Heart right ventricle (tissue), 16 donors: Measurements from ENCODE around the gene AP3S2. TPM values are rescaled to one million over a fixed set of nuclear protein-coding genes. Genes with fewer than 3 reads are reported as not detected.

Experiments used
- ATAC-seq, 8 donors: fragments of 200-7000 bp; cut with Tn5 transposase; one replicate each; pipeline ENCODE4 v1.9.1; 2020; ENCODE audit warnings: mild to moderate bottlenecking in 8 of 8, moderate library complexity in 8 of 8, moderate number of reproducible peaks in 1 of 8
- DNase-seq, 2 donors: peaks; one replicate each; pipeline ENCODE4 v3.0.0-alpha.2; 2020
- H3K27ac ChIP-seq, 10 donors: fragments of 200-600 bp; sonication (generic) in 2 of 10; one replicate each; pipeline versions ENCODE4 v1.5.0 to v1.8.0; 2020 to 2022; ENCODE audit warnings: mild to moderate bottlenecking in 3 of 10
- H3K27me3 ChIP-seq, 7 donors: fragments of 200-600 bp; one replicate each; pipeline ENCODE4 v1.8.0; 2021 to 2022; ENCODE audit warnings: mild to moderate bottlenecking in 2 of 7
- H3K36me3 ChIP-seq, 9 donors: fragments of 200-600 bp; sonication (generic) in 1 of 9; one replicate each; pipeline versions ENCODE4 v1.5.0 to v1.8.0; 2020 to 2022; ENCODE audit warnings: mild to moderate bottlenecking in 2 of 9
- H3K4me1 ChIP-seq, 9 donors: fragments of 200-600 bp; sonication (generic) in 1 of 9; one replicate each; pipeline versions ENCODE4 v1.5.0 to v1.8.0; 2020 to 2022; ENCODE audit warnings: mild to moderate bottlenecking in 4 of 9
- H3K4me3 ChIP-seq, 10 donors: fragments of 200-600 bp; sonication (generic) in 2 of 10; one replicate each; pipeline versions ENCODE4 v1.5.0 to v1.8.0; 2020 to 2022; ENCODE audit warnings: mild to moderate bottlenecking in 7 of 10, moderate library complexity in 2 of 10
- H3K9me3 ChIP-seq, 11 donors: fragments of 200-600 bp in 10 of 11; sonication (generic) in 2 of 11; one replicate each; pipeline versions ENCODE4 v1.5.0 to v1.8.0; 2013 to 2022; ENCODE audit warnings: mild to moderate bottlenecking in 2 of 11, control low read depth in 1 of 11, moderate library complexity in 1 of 11
- WGBS, 2 donors: extraction: QIAGEN DNeasy Blood & Tissue Kit; methylation state at CpG; one replicate each; pipeline ENCODE4 v1.1.7; 2013; ENCODE audit warnings: inconsistent platforms in 1 of 2; 5-methylcytosine and 5-hydroxymethylcytosine counted together
- intact Hi-C, 10 donors: fragments of 100-400 bp; cut with DNase I; formaldehyde crosslinking; loops; one replicate each; pipeline versions ENCODE4 v1.11.1 to v1.14.2; 2022
- polyA plus RNA-seq, 2 donors: library from polyadenylated mRNA; stranded (reverse); fragments of 200-250 nt; gene quantifications; one replicate each; pipeline ENCODE4 v1.2.3, GENCODE V29; 2013
- total RNA-seq, 10 donors: library from RNA; stranded (reverse); fragmentation: NEBNext Ultra II Directional in 3 of 10; extraction: Animal tissue kit (Norgen Biotek cat#: 25700) in 3 of 10; gene quantifications; one replicate each; pipeline versions ENCODE4 v1.2.1 to v1.2.4, GENCODE V29; 2021 to 2023
- TF ChIP-seq, protein P1 (sequence below), 9 donors: fragments of 200-600 bp; sonication (generic) in 2 of 9; IDR thresholded peaks; one replicate each; pipeline versions ENCODE4 v1.5.0 to v1.8.0; 2021 to 2022; ENCODE audit warnings: antibody characterized with exemption in 9 of 9, mild to moderate bottlenecking in 5 of 9, moderate library complexity in 1 of 9
- donor health status: Arrhythmogenic right ventricular cardiomyopathy.
- donor health status: ischemic (EF 13 %, LVEDD 7.1; RV severe dilation, severe dysfunction).
- donor health status: healthy with polysubstance abuse.
- donor health status: DM: no; HTN: yes; CAD: no.
- donor health status: DM: no; HTN: no; CAD: no.
- donor health status: ischemic (EF 25% LVEDD 6.9; RV normal size, moderate dysfunction).
- donor health status: ischemic (EF 25% LVEDD 5.7; RV mildly dilated, moderate dysfunction).
- donor health status: healthy.
- donor health status: DM: yes; HTN: yes; CAD: no.
- donor health status: Ischemic cardiomyopathy.
- donor health status: ischemic (EF 35%, LVEDD 5.7; RV mildly dilated, moderate dysfunction).
- donor health status: nonischemic (EF 11% LVEDD 7.7; RV severe dilation, severe dysfunction).
- donor health status: DM: yes; HTN: yes; CAD: no.
- donor health status: PGD.
- donor health status: ischemic (EF 29% LVEDD 5.4; RV normal size, mild dysfunction).
- donor health status: nonischemic (EF 23%, LVEDD 6.1; RV moderate dilation, normal function).

The AP3S2 gene
- total and polyA plus RNA-seq, 12 donors, result 16.8 to 55.5 (median 45.5) TPM

- Histone ChIP-seq H3K36me3 (no peaks in the 10 kb centered on the region), H3K27ac (peak overlapping the region in 5 of 10 donors; percentile 10 to 95 (median 36)), H3K4me3 (peak overlapping the region; percentile 28 to 72 (median 56)), H3K9me3 (peaks cover 0 to 8% (median 0%) of the 10 kb centered on the region in 11 donors), H3K4me1 (peaks cover 0 to 34% (median 20%) of the 10 kb centered on the region in 9 donors), H3K27me3 (peaks cover 3 to 48% (median 44%) of the 10 kb centered on the region in 7 donors)
- ATAC-seq, result peak in 4 of 8 donors; percentile 10 to 35 (median 26)
- intact Hi-C loops, result loop anchor here in 1 of 10 donors (5.0 kb wide), 1 partner anchor 37 kb away; the partner anchor contains the start of gene MESP2
- TF ChIP-seq, protein P1, sequence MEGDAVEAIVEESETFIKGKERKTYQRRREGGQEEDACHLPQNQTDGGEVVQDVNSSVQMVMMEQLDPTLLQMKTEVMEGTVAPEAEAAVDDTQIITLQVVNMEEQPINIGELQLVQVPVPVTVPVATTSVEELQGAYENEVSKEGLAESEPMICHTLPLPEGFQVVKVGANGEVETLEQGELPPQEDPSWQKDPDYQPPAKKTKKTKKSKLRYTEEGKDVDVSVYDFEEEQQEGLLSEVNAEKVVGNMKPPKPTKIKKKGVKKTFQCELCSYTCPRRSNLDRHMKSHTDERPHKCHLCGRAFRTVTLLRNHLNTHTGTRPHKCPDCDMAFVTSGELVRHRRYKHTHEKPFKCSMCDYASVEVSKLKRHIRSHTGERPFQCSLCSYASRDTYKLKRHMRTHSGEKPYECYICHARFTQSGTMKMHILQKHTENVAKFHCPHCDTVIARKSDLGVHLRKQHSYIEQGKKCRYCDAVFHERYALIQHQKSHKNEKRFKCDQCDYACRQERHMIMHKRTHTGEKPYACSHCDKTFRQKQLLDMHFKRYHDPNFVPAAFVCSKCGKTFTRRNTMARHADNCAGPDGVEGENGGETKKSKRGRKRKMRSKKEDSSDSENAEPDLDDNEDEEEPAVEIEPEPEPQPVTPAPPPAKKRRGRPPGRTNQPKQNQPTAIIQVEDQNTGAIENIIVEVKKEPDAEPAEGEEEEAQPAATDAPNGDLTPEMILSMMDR (IDR thresholded peaks at IDR 0.05), result no peak
- WGBS, 2 donors, result 8 to 12% methylated on average over 45 to 56 of the region's 56 CpGs
- peak in 1 of 2 donors; percentile 32 for DNase-seq
These were observed 79.6 kb downstream of the AP3S2 start for GRCh38 chr15:89814112-89814742.

DNA sequence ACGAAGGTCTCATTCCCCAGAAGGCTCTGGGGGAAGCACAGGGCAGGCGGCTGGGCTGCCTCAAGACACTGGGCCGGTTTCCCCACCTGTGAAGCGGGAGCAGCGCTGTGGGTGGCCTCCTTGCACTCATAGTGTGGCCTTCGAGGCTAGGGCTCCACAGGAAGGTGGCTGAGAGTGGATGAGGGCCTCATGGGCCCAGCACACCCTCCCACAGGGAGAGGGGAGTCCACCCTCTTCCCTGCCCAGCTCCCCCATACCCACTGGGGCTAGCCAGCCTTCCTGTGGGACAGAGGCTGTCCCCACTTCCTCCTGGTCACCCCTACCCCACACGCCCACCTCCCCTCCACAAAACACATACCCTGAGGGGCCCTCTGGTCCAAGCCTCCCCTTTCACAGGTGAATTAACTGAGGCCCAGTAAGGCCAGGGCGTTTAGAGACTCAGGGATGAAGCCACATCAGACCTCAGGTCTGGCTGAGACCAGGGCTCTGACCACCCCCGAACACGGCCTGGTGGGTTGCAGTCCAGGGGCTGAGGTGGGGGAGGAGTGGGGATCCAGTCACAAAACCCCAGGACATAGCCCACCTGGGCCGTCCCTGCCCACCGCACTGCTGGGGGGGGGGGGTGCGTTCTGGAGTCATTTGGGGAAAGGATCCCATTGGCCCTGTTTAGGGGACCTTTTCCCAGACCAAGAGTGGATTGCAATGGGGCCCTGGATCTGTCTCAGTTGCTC, 80.2 kb downstream of the AP3S2 start:
- Histone ChIP-seq H3K4me3 (peak overlapping the region in 8 of 10 donors; percentile 41 to 72 (median 58)), H3K36me3 (no peaks in the 10 kb centered on the region), H3K27me3 (peaks cover 3 to 47% (median 42%) of the 10 kb centered on the region in 7 donors), H3K27ac (peak overlapping the region in 3 of 10 donors; percentile 25 to 95 (median 42)), H3K9me3 (peaks cover 0 to 8% (median 0%) of the 10 kb centered on the region in 11 donors), H3K4me1 (peaks cover 0 to 41% (median 25%) of the 10 kb centered on the region in 9 donors)
- TF ChIP-seq, protein P1 (IDR thresholded peaks at IDR 0.05), result no peak
- WGBS, 2 donors, result 73 to 78% methylated on average over 13 of the region's 13 CpGs
- DNase-seq (no peak), ATAC-seq (no peak)
- intact Hi-C loops, result loop anchor here in 1 of 10 donors (5.0 kb wide), 1 partner anchor 36 kb away; the partner anchor contains the start of gene MESP2

DNA sequence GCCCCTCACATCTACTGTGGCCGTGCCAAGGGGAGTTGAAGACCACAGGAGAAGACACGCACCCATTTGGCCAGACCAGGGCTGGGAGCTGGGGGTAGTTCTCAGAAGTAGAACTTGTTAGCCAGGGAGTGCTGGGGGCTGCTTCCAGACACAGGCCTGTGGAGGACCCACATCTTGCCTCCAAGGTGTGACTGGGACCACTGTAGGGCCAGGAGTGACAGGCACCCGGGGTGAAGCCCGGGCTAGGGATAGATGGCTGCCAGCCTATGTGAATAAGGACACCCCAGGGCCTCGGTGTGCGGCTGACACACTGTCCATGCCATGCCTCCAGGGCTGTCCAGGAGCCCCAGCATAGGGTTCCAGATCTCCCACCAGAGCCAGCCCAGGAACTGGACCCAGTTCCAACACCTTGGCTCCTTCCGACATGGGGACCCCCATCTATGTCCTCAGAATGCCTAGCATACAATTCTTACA, 80.9 kb downstream of the AP3S2 start:
- H3K4me3 ChIP-seq, result peak overlapping the region in 1 of 10 donors; percentile 72
- H3K36me3 ChIP-seq, result no peaks in the 10 kb centered on the region
- no peak for ATAC-seq
- peaks cover 0 to 41% (median 25%) of the 10 kb centered on the region in 9 donors for H3K4me1 ChIP-seq
- 98 to 99% methylated on average over 7 of the region's 7 CpGs for WGBS, 2 donors
- TF ChIP-seq, protein P1 (IDR thresholded peaks at IDR 0.05), result no peak
- peaks cover 0 to 8% (median 0%) of the 10 kb centered on the region in 11 donors for H3K9me3 ChIP-seq
- H3K27me3 ChIP-seq, result peaks cover 3 to 47% (median 41%) of the 10 kb centered on the region in 7 donors
- no peak for DNase-seq
- intact Hi-C loops, result loop anchor here in 1 of 10 donors (5.0 kb wide), 1 partner anchor 36 kb away; the partner anchor contains the start of gene MESP2
- peak overlapping the region in 1 of 10 donors; percentile 95 for H3K27ac ChIP-seq
